ENCODE results near the gene ROPN1B.
"Not testable (repeated sequence)": the region's sequence is repeated elsewhere in the genome, so short reads cannot be mapped to it uniquely, and the experiment has no call there.

Gene ROPN1B

DNA sequence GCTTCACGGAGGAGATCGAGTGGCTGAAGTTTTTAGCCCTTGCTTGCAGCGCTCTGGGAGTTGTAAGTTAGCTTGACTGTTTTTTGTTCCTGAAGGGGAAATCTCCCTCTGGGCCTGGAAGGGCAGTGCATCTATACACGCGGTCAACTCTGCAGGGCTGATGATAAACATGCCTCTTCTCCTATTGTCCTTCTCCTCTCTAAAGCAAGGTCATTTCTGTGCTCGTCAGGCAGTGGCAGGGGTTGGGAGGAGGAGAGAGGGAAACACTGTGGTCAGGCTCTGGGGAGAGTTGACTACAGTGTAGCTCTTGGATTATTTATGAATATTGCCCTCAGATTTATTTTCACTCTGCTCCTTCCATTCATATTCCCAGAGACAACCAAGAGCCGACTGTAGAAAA is 8.1 kb downstream of the ROPN1B start:
- H3K4me3 ChIP-seq (ENCODE audit: low read depth in 1 of 2, low read length in 2 of 2); H3K9me3 ChIP-seq (ENCODE audit: control insufficient read depth in 1 of 2, low read length in 2 of 2); H3K27ac ChIP-seq (ENCODE audit: low read length); H3K36me3 ChIP-seq (ENCODE audit: control insufficient read depth in 1 of 2, insufficient read depth in 2 of 2, low read length in 2 of 2); H3K27me3 ChIP-seq (ENCODE audit: low read depth, low read length); H3K4me1 ChIP-seq (ENCODE audit: control insufficient read depth in 1 of 2, insufficient read depth in 2 of 2, low read length in 2 of 2): not testable (repeated sequence)

DNA sequence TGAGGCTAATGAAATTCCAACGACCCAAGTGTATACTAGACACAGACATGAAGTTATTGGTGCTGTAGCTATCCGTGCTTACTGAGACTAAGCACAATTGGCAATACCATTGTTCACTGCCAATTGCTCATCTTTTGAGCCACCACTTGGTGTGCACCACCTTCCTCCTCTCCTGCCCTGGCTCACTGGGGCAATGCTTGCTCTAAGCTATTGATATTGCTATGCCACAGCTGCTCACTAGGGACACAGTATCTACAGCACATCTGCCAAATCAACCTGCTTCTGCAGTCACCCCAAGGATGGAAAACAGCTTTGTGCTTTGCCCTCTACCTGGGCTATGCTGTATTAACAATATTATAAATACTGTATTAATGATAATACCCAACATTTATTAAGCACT is 16.0 kb downstream of the ROPN1B start:
- H3K27me3 ChIP-seq (ENCODE audit: low read depth, low read length); H3K4me1 ChIP-seq (ENCODE audit: control insufficient read depth in 1 of 2, insufficient read depth in 2 of 2, low read length in 2 of 2); H3K9me3 ChIP-seq (ENCODE audit: control insufficient read depth in 1 of 2, low read length in 2 of 2); H3K4me3 ChIP-seq (ENCODE audit: low read depth in 1 of 2, low read length in 2 of 2); H3K36me3 ChIP-seq (ENCODE audit: control insufficient read depth in 1 of 2, insufficient read depth in 2 of 2, low read length in 2 of 2); H3K27ac ChIP-seq (ENCODE audit: low read length): not testable (repeated sequence)

- Histone ChIP-seq H3K4me3 (ENCODE audit: low read depth in 1 of 2, low read length in 2 of 2) (peak overlapping the region; percentile 45 to 92), H3K27me3 (ENCODE audit: low read depth, low read length) (no peaks in the 10 kb centered on the region), H3K9me3 (ENCODE audit: control insufficient read depth in 1 of 2, low read length in 2 of 2) (no peaks in the 10 kb centered on the region), H3K4me1 (ENCODE audit: control insufficient read depth in 1 of 2, insufficient read depth in 2 of 2, low read length in 2 of 2) (peaks cover 4 to 9% of the 10 kb centered on the region in 2 donors), H3K27ac (ENCODE audit: low read length) (peak overlapping the region; percentile 63), H3K36me3 (ENCODE audit: control insufficient read depth in 1 of 2, insufficient read depth in 2 of 2, low read length in 2 of 2) (no peaks in the 10 kb centered on the region)
These were observed 21.4 kb downstream of the ROPN1B start for GRCh38 chr3:125990253-125990970.

GRCh38 chr3:125996751-125997150 is 27.8 kb downstream of the ROPN1B start:
- not testable (repeated sequence) for H3K4me1 ChIP-seq (ENCODE audit: control insufficient read depth in 1 of 2, insufficient read depth in 2 of 2, low read length in 2 of 2); H3K9me3 ChIP-seq (ENCODE audit: control insufficient read depth in 1 of 2, low read length in 2 of 2); H3K4me3 ChIP-seq (ENCODE audit: low read depth in 1 of 2, low read length in 2 of 2); H3K27ac ChIP-seq (ENCODE audit: low read length); H3K36me3 ChIP-seq (ENCODE audit: control insufficient read depth in 1 of 2, insufficient read depth in 2 of 2, low read length in 2 of 2); H3K27me3 ChIP-seq (ENCODE audit: low read depth, low read length)

DNA sequence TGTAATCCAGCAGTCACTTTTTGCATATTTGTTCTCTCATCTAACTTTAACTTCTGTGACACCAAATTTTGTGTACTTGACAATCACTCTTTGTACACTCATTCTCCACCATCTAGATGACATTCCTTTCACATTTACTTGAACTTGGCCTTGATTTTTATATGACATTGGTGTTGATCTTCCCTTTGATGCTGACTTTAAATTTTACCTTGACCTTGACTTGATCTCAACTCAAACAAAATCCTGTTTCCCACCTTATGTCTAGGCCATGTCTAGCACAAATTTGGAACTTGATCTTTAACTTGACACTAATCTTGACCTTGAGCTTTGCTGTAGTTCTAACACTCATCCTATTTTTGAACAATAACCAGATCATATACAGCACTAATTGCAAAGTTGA is 33.2 kb downstream of the ROPN1B start:
- H3K9me3 ChIP-seq (ENCODE audit: control insufficient read depth in 1 of 2, low read length in 2 of 2) = no peaks in the 10 kb centered on the region
- H3K27me3 ChIP-seq (ENCODE audit: low read depth, low read length) = no peaks in the 10 kb centered on the region
- H3K4me3 ChIP-seq (ENCODE audit: low read depth in 1 of 2, low read length in 2 of 2) = no peak overlapping the region
- peaks cover 0 to 20% of the 10 kb centered on the region in 2 donors for H3K36me3 ChIP-seq (ENCODE audit: control insufficient read depth in 1 of 2, insufficient read depth in 2 of 2, low read length in 2 of 2)
- H3K27ac ChIP-seq (ENCODE audit: low read length) = no peak overlapping the region
- no peaks in the 10 kb centered on the region for H3K4me1 ChIP-seq (ENCODE audit: control insufficient read depth in 1 of 2, insufficient read depth in 2 of 2, low read length in 2 of 2)

DNA sequence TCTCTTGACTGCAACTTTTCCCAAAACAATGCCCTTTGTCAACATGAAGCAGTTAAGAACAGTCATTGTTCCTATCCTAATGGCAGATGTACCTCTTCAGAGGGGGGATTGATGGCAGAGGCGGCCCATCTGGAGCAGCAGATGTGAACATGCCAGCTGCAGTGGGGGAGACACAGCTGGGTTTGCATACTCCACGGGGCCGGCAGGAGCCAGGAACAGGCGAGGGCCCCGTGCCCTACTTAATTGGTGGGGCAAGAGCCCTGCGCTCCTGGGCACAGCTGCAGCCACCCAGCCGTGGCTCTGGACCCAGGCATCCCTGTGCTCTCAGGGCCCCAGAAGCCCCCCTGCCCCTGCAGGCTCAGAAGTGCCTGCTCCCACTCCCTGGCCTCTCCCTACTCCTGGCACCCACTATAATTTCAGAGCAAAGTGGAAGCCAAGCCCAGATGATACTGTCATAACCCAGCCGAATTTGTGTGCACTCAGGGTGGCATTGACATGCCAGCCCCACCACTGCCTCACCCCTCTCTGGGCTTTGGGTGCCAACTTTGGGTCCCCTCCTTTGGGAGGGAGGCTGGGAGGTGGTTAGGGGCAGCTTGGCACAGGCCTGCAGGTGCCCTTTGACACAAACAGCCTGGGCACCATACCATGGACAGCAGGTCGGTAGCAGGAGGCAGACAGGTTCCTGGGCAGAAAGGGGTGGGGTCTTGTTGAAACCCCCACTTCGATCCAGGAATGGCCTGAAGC is 34.6 kb downstream of the ROPN1B start:
- no peaks in the 10 kb centered on the region for H3K4me1 ChIP-seq (ENCODE audit: control insufficient read depth in 1 of 2, insufficient read depth in 2 of 2, low read length in 2 of 2)
- no peak overlapping the region for H3K4me3 ChIP-seq (ENCODE audit: low read depth in 1 of 2, low read length in 2 of 2)
- no peaks in the 10 kb centered on the region for H3K27me3 ChIP-seq (ENCODE audit: low read depth, low read length)
- peaks cover 9 to 34% of the 10 kb centered on the region in 2 donors for H3K36me3 ChIP-seq (ENCODE audit: control insufficient read depth in 1 of 2, insufficient read depth in 2 of 2, low read length in 2 of 2)
- no peaks in the 10 kb centered on the region for H3K9me3 ChIP-seq (ENCODE audit: control insufficient read depth in 1 of 2, low read length in 2 of 2)
- H3K27ac ChIP-seq (ENCODE audit: low read length) = no peak overlapping the region

DNA sequence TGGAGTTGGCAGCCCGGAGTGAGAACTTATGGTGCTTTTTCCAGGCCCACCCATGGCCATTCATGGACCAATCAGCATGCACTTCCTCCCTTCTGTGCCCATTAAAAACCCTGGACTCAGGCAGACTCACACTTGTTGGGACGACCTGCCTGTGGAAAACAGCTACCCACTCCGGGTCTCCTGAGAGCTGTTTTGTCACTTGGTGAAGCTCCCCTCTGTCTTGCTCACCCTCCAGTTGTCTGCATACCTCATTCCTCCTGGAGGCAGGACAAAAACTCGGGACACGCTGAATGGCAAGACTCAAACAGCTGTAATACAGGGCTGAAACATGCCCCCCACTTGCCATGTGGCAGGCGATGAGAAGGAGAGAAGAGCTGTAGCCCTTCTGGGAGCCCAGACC is 35.2 kb downstream of the ROPN1B start:
- H3K4me3 ChIP-seq (ENCODE audit: low read depth in 1 of 2, low read length in 2 of 2) = no peak overlapping the region
- H3K9me3 ChIP-seq (ENCODE audit: control insufficient read depth in 1 of 2, low read length in 2 of 2) = no peaks in the 10 kb centered on the region
- no peak overlapping the region for H3K27ac ChIP-seq (ENCODE audit: low read length)
- peaks cover 9 to 40% of the 10 kb centered on the region in 2 donors for H3K36me3 ChIP-seq (ENCODE audit: control insufficient read depth in 1 of 2, insufficient read depth in 2 of 2, low read length in 2 of 2)
- no peaks in the 10 kb centered on the region for H3K27me3 ChIP-seq (ENCODE audit: low read depth, low read length)
- H3K4me1 ChIP-seq (ENCODE audit: control insufficient read depth in 1 of 2, insufficient read depth in 2 of 2, low read length in 2 of 2) = no peaks in the 10 kb centered on the region

DNA sequence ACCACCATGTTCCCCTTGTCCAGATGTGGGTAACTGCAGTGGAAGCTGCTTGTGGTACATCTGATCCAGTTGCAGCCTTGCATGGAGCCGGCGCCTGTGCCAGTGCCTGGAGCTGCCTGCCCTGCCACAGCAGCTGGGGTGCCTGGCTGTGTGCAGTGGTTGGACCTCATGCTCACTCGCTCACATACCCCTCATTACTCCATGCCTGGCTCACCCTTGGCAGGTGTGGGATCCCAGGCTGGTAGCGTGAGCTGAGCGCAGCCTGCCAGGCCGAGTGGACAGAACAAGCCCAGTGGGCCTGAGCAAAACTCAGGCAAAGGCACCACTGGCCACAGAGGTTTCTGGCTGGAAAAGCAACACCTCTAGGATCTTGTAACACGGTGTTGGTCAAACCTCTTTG is 35.7 kb downstream of the ROPN1B start:
- H3K4me1 ChIP-seq (ENCODE audit: control insufficient read depth in 1 of 2, insufficient read depth in 2 of 2, low read length in 2 of 2) = no peaks in the 10 kb centered on the region
- H3K27me3 ChIP-seq (ENCODE audit: low read depth, low read length) = no peaks in the 10 kb centered on the region
- no peak overlapping the region for H3K4me3 ChIP-seq (ENCODE audit: low read depth in 1 of 2, low read length in 2 of 2)
- peaks cover 9 to 43% of the 10 kb centered on the region in 2 donors for H3K36me3 ChIP-seq (ENCODE audit: control insufficient read depth in 1 of 2, insufficient read depth in 2 of 2, low read length in 2 of 2)
- H3K9me3 ChIP-seq (ENCODE audit: control insufficient read depth in 1 of 2, low read length in 2 of 2) = no peaks in the 10 kb centered on the region
- H3K27ac ChIP-seq (ENCODE audit: low read length) = no peak overlapping the region

GRCh38 chr3:126005951-126006350 is 37.0 kb downstream of the ROPN1B start:
- peaks cover 9 to 48% of the 10 kb centered on the region in 2 donors for H3K36me3 ChIP-seq (ENCODE audit: control insufficient read depth in 1 of 2, insufficient read depth in 2 of 2, low read length in 2 of 2)
- no peak overlapping the region for H3K4me3 ChIP-seq (ENCODE audit: low read depth in 1 of 2, low read length in 2 of 2)

DNA sequence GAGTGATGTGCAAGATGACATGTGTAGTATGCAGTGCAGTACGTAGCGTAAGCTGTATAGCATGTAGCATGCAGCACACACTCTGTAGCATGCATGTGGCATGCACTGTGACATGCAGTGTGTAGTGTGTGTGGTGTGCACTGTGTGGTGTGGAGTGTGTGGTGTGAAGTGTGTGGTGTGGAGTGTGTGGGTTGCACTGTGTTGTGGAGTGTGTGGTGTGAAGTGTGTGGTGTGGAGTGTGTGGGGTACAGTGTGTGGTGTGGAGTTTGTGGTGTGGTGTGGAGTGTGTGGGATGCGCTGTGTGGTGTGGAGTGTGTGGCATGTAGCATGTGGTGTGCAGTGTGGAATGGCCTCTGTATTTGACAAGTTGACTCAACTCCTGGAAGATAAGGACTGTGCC is 39.2 kb downstream of the ROPN1B start:
- Histone ChIP-seq H3K4me1 (ENCODE audit: control insufficient read depth in 1 of 2, insufficient read depth in 2 of 2, low read length in 2 of 2) (no peaks in the 10 kb centered on the region), H3K36me3 (ENCODE audit: control insufficient read depth in 1 of 2, insufficient read depth in 2 of 2, low read length in 2 of 2) (peaks cover 20 to 63% of the 10 kb centered on the region in 2 donors), H3K9me3 (ENCODE audit: control insufficient read depth in 1 of 2, low read length in 2 of 2) (no peaks in the 10 kb centered on the region), H3K27me3 (ENCODE audit: low read depth, low read length) (no peaks in the 10 kb centered on the region), H3K27ac (ENCODE audit: low read length) (no peak overlapping the region), H3K4me3 (ENCODE audit: low read depth in 1 of 2, low read length in 2 of 2) (no peak overlapping the region)

More at GRCh38 chr3:126005951-126006350, 37.0 kb downstream of the ROPN1B start:
- no peak overlapping the region for H3K27ac ChIP-seq (ENCODE audit: low read length)
- H3K4me1 ChIP-seq (ENCODE audit: control insufficient read depth in 1 of 2, insufficient read depth in 2 of 2, low read length in 2 of 2) = no peaks in the 10 kb centered on the region
- no peaks in the 10 kb centered on the region for H3K9me3 ChIP-seq (ENCODE audit: control insufficient read depth in 1 of 2, low read length in 2 of 2)
- H3K27me3 ChIP-seq (ENCODE audit: low read depth, low read length) = no peaks in the 10 kb centered on the region

GRCh38 chr3:126009181-126009580 is 40.2 kb downstream of the ROPN1B start:
- Histone ChIP-seq H3K4me3 (ENCODE audit: low read depth in 1 of 2, low read length in 2 of 2) (no peak overlapping the region), H3K4me1 (ENCODE audit: control insufficient read depth in 1 of 2, insufficient read depth in 2 of 2, low read length in 2 of 2) (peaks cover 0 to 4% of the 10 kb centered on the region in 2 donors), H3K36me3 (ENCODE audit: control insufficient read depth in 1 of 2, insufficient read depth in 2 of 2, low read length in 2 of 2) (peaks cover 20 to 62% of the 10 kb centered on the region in 2 donors), H3K9me3 (ENCODE audit: control insufficient read depth in 1 of 2, low read length in 2 of 2) (no peaks in the 10 kb centered on the region), H3K27me3 (ENCODE audit: low read depth, low read length) (no peaks in the 10 kb centered on the region), H3K27ac (ENCODE audit: low read length) (no peak overlapping the region)

All from muscle layer of duodenum (tissue), 2 donors.